Gastroesophageal sphincter (tissue), 3 donors: ENCODE results near the gene FAM111B.

ENCODE experiments used
- CTCF ChIP-seq, 4 experiments: fragments of 200-600 bp in 2 of 4; fragments of 450-650 bp in 2 of 4; sonication (generic) in 1 of 4; IDR thresholded peaks; one replicate each; pipeline ENCODE4 v1.5.1; 2017 to 2019; ENCODE audit warnings: antibody characterized with exemption in 4 of 4, mild to moderate bottlenecking in 2 of 4, moderate library complexity in 2 of 4
- POLR2A ChIP-seq, 2 donors: fragments of 450-650 bp; IDR thresholded peaks; one replicate each; pipeline ENCODE4 v1.6.1; 2017; ENCODE audit warnings: antibody characterized with exemption in 2 of 2, mild to moderate bottlenecking in 2 of 2, moderate library complexity in 1 of 2

GRCh38 chr11:59173964-59174663 lies 67.1 kb downstream of the FAM111B start:
- TF ChIP-seq POLR2A (IDR thresholded peaks at IDR 0.05) (no peak), CTCF (IDR thresholded peaks at IDR 0.05) (no peak)
